Measurements from ENCODE around the gene C4orf50. TPM values are rescaled to one million over a fixed set of nuclear protein-coding genes. Genes with fewer than 3 reads are reported as not detected.

Gene C4orf50
- total and polyA plus RNA-seq, 2 donors (not counting 1 experiment from before 2014, with no cell fraction given) = 0.02 TPM; not detected in 1

- TF ChIP-seq EZH2 (IDR thresholded peaks at IDR 0.05; ENCODE audit: borderline replicate concordance, insufficient read depth, low read depth, low read length, poor library complexity, severe bottlenecking) (no peak), CTCF (IDR thresholded peaks at IDR 0.05) (no peak)
- Histone ChIP-seq H3K4me1 (ENCODE audit: control insufficient read depth in 2 of 2, insufficient read depth in 2 of 2, low read length in 2 of 2) (peaks cover 0 to 3% of the 10 kb centered on the region in 2 donors), H3K4me3 (ENCODE audit: control extremely low read depth in 1 of 5, extremely low read depth in 1 of 5, insufficient read depth in 1 of 5, low read depth in 2 of 5, low read length in 4 of 5) (no peak overlapping the region), H3K9me3 (ENCODE audit: control extremely low read depth in 1 of 3, control insufficient read depth in 2 of 3, insufficient read depth in 1 of 3, low read length in 2 of 3) (peaks cover 0 to 21% (median 0%) of the 10 kb centered on the region in 3 donors), H3K27me3 (replicated peaks in 1 of 4; ENCODE audit: control extremely low read depth in 1 of 4, control insufficient read depth in 3 of 4, insufficient read depth in 4 of 4, low read length in 3 of 4) (peaks cover 0 to 2% (median 0%) of the 10 kb centered on the region in 4 experiments), H3K27ac (ENCODE audit: low read length in 2 of 2) (no peak overlapping the region), H3K9ac (ENCODE audit: low read length) (no peak overlapping the region), H3K4me2 (replicated peaks; ENCODE audit: low read depth, low read length, poor library complexity, severe bottlenecking) (no peak overlapping the region), H4K20me1 (ENCODE audit: control insufficient read depth, insufficient read depth, low read length, poor library complexity, severe bottlenecking) (no peaks in the 10 kb centered on the region), H3K36me3 (replicated peaks in 1 of 2; ENCODE audit: control extremely low read depth in 1 of 2, control insufficient read depth in 1 of 2, extremely low read depth in 1 of 2, insufficient read depth in 2 of 2, low read length in 1 of 2) (no peaks in the 10 kb centered on the region), H2AFZ (ENCODE audit: insufficient read depth, low read depth, low read length, poor library complexity, severe bottlenecking) (no peak overlapping the region), H3K79me2 (ENCODE audit: control insufficient read depth, insufficient read depth, low read length) (no peaks in the 10 kb centered on the region)
- DNase-seq = no peak
- Mint-ChIP-seq H3K4me3 (no peak overlapping the region), H3K4me1 (peaks cover 4% of the 10 kb centered on the region), H3K27ac (no peak overlapping the region), H3K27me3 (no peaks in the 10 kb centered on the region), H3K9me3 (ENCODE audit: insufficient read depth) (no peaks in the 10 kb centered on the region)
- ChIA-PET POLR2A (no interaction called here), CTCF (no interaction called here)
- WGBS (ENCODE audit: insufficient coverage) = 88% methylated on average over 12 of the region's 15 CpGs
- intact Hi-C loops (cut with micrococcal nuclease) = no loop called here
- ATAC-seq (ENCODE audit: low read depth) = no peak
Measured at GRCh38 chr4:5958199-5958735, 60.0 kb downstream of the C4orf50 start.

- Mint-ChIP-seq H3K4me3 (no peak overlapping the region), H3K27ac (no peak overlapping the region), H3K9me3 (ENCODE audit: insufficient read depth) (no peaks in the 10 kb centered on the region), H3K4me1 (peaks cover 4% of the 10 kb centered on the region), H3K27me3 (peaks cover 4% of the 10 kb centered on the region)
- Histone ChIP-seq H3K9ac (ENCODE audit: low read length) (no peak overlapping the region), H3K4me3 (ENCODE audit: control extremely low read depth in 1 of 5, extremely low read depth in 1 of 5, insufficient read depth in 1 of 5, low read depth in 2 of 5, low read length in 4 of 5) (no peak overlapping the region), H2AFZ (ENCODE audit: insufficient read depth, low read depth, low read length, poor library complexity, severe bottlenecking) (no peak overlapping the region), H3K36me3 (replicated peaks in 1 of 2; ENCODE audit: control extremely low read depth in 1 of 2, control insufficient read depth in 1 of 2, extremely low read depth in 1 of 2, insufficient read depth in 2 of 2, low read length in 1 of 2) (no peaks in the 10 kb centered on the region), H3K27me3 (replicated peaks in 1 of 4; ENCODE audit: control extremely low read depth in 1 of 4, control insufficient read depth in 3 of 4, insufficient read depth in 4 of 4, low read length in 3 of 4) (peaks cover 0 to 2% (median 0%) of the 10 kb centered on the region in 4 experiments), H3K9me3 (ENCODE audit: control extremely low read depth in 1 of 3, control insufficient read depth in 2 of 3, insufficient read depth in 1 of 3, low read length in 2 of 3) (peaks cover 0 to 30% (median 0%) of the 10 kb centered on the region in 3 donors), H4K20me1 (ENCODE audit: control insufficient read depth, insufficient read depth, low read length, poor library complexity, severe bottlenecking) (no peaks in the 10 kb centered on the region), H3K27ac (ENCODE audit: low read length in 2 of 2) (no peak overlapping the region), H3K4me2 (replicated peaks; ENCODE audit: low read depth, low read length, poor library complexity, severe bottlenecking) (no peak overlapping the region), H3K79me2 (ENCODE audit: control insufficient read depth, insufficient read depth, low read length) (no peaks in the 10 kb centered on the region), H3K4me1 (ENCODE audit: control insufficient read depth in 2 of 2, insufficient read depth in 2 of 2, low read length in 2 of 2) (peaks cover 0 to 3% of the 10 kb centered on the region in 2 donors)
- POLR2A ChIA-PET = no interaction called here
- CTCF ChIA-PET = no interaction called here
- TF ChIP-seq CTCF (IDR thresholded peaks at IDR 0.05) (no peak), EZH2 (IDR thresholded peaks at IDR 0.05; ENCODE audit: borderline replicate concordance, insufficient read depth, low read depth, low read length, poor library complexity, severe bottlenecking) (no peak)
- intact Hi-C loops (cut with micrococcal nuclease) = no loop called here
- no peak for DNase-seq
- WGBS (ENCODE audit: insufficient coverage) = 89% methylated on average over 15 of the region's 16 CpGs
- ATAC-seq (ENCODE audit: low read depth) = no peak
Measured at GRCh38 chr4:5957076-5957475, 61.2 kb downstream of the C4orf50 start.
